Left lobe of liver (tissue), 2 donors: ENCODE measurements around the gene FYN. TPM values are rescaled to one million over a fixed set of nuclear protein-coding genes. Genes with fewer than 3 reads are reported as not detected.
A peak's percentile ranks its signal among the peaks of the same experiment; 100 is the strongest.
"Not testable (repeated sequence)": the region's sequence is repeated elsewhere in the genome, so short reads cannot be mapped to it uniquely, and the experiment has no call there.

Experiments used
- ATAC-seq: fragments of 200-7000 bp; cut with Tn5 transposase; one replicate; pipeline ENCODE4 v1.9.1; 2020; ENCODE audit warnings: mild to moderate bottlenecking, moderate library complexity
- DNase-seq: peaks from one replicate; pipeline ENCODE4 v3.0.0-alpha.2; 2020; ENCODE audit warnings: low spot score
- total RNA-seq: library from RNA; stranded (reverse); gene quantifications from one replicate; pipeline ENCODE4 v1.2.1, GENCODE V29; 2021
- donor health status: DM: no; HTN: no; CAD: no; lungs with moderate emphysema.
- donor health status: DM: no; HTN: yes; CAD: no.

Gene FYN
- total RNA-seq, 1 donor from 2014 or later = 30.0 TPM

GRCh38 chr6:111793711-111794111 is 79.5 kb downstream of the FYN start:
- ATAC-seq (peak; percentile 19), DNase-seq (no peak)

GRCh38 chr6:111792914-111793700 is 80.1 kb downstream of the FYN start:
- DNase-seq (no peak), ATAC-seq (no peak)

- no peak for DNase-seq
- no peak for ATAC-seq
Measured at GRCh38 chr6:111792241-111792640, 81.0 kb downstream of the FYN start.

GRCh38 chr6:111791415-111791814 is 81.8 kb downstream of the FYN start:
- ATAC-seq (no peak), DNase-seq (no peak)

- ATAC-seq = no peak
- no peak for DNase-seq
Measured at GRCh38 chr6:111789598-111789997, 83.7 kb downstream of the FYN start.

GRCh38 chr6:111788379-111789276 is 84.6 kb downstream of the FYN start:
- ATAC-seq (no peak), DNase-seq (no peak)

- ATAC-seq, DNase-seq: not testable (repeated sequence)
Measured at GRCh38 chr6:111786151-111786550, 87.1 kb downstream of the FYN start.

- ATAC-seq (peak; percentile 37), DNase-seq (no peak)
Measured at GRCh38 chr6:111784433-111784832, 88.8 kb downstream of the FYN start.

- DNase-seq = no peak
- ATAC-seq = no peak
Measured at GRCh38 chr6:111782887-111783466, 90.3 kb downstream of the FYN start.

- DNase-seq (no peak), ATAC-seq (no peak)
Measured at GRCh38 chr6:111782192-111782809, 91.0 kb downstream of the FYN start.

GRCh38 chr6:111781041-111781708 is 92.1 kb downstream of the FYN start:
- DNase-seq (no peak), ATAC-seq (no peak)

- DNase-seq (no peak), ATAC-seq (no peak)
Measured at GRCh38 chr6:111780393-111780792, 92.9 kb downstream of the FYN start.

GRCh38 chr6:111779660-111780059 is 93.6 kb downstream of the FYN start:
- DNase-seq = no peak
- ATAC-seq = no peak

- no peak for DNase-seq
- ATAC-seq = no peak
Measured at GRCh38 chr6:111779031-111779430, 94.2 kb downstream of the FYN start.

GRCh38 chr6:111777357-111777756 is 95.9 kb downstream of the FYN start:
- DNase-seq (no peak), ATAC-seq (no peak)

- ATAC-seq (no peak), DNase-seq (no peak)
Measured at GRCh38 chr6:111776236-111777221, 96.7 kb downstream of the FYN start.

- ATAC-seq (no peak), DNase-seq (no peak)
Measured at GRCh38 chr6:111775145-111775922, 97.9 kb downstream of the FYN start.

GRCh38 chr6:111774346-111774703 is 98.9 kb downstream of the FYN start:
- ATAC-seq (no peak), DNase-seq (no peak)
